ENCODE measurements around the gene TP53TG5. TPM values are rescaled to one million over a fixed set of nuclear protein-coding genes. Genes with fewer than 3 reads are reported as not detected.
"Not testable (repeated sequence)": the region's sequence is repeated elsewhere in the genome, so short reads cannot be mapped to it uniquely, and the experiment has no call there.

TP53TG5 gene
- total and polyA plus RNA-seq, 2 donors (not counting 1 experiment from before 2014, with no cell fraction given), result 0.14 TPM; not detected in 1

- Histone ChIP-seq H3K4me3 (replicated peaks in 1 of 4; ENCODE audit: control extremely low read depth in 1 of 4, insufficient read depth in 1 of 4, low read depth in 3 of 4, low read length in 4 of 4) (no peak overlapping the region), H2AFZ (ENCODE audit: low read length) (no peak overlapping the region), H4K20me1 (ENCODE audit: control insufficient read depth, extremely low read depth, insufficient read depth, low read length) (no peaks in the 10 kb centered on the region), H3K27ac (ENCODE audit: insufficient read depth, low read length) (peak overlapping the region; percentile 31), H3K4me1 (ENCODE audit: control insufficient read depth, extremely low read depth, insufficient read depth, low read length) (peaks cover 31% of the 10 kb centered on the region), H3K36me3 (ENCODE audit: control insufficient read depth, insufficient read depth, low read length) (no peaks in the 10 kb centered on the region), H3K27me3 (ENCODE audit: control insufficient read depth, insufficient read depth, low read length) (no peaks in the 10 kb centered on the region), H3K9ac (ENCODE audit: insufficient read depth, low read length) (no peak overlapping the region), H3K4me2 (ENCODE audit: extremely low read depth, insufficient read depth, low read length) (peak overlapping the region; percentile 82), H3K79me2 (ENCODE audit: control insufficient read depth, insufficient read depth, low read length) (no peaks in the 10 kb centered on the region), H3K9me3 (ENCODE audit: control insufficient read depth, insufficient read depth, low read depth, low read length) (no peaks in the 10 kb centered on the region)
- TF ChIP-seq EZH2 (IDR thresholded peaks at IDR 0.05; ENCODE audit: low read length, missing control alignments), result no peak
- TF ChIP-seq, protein P1, sequence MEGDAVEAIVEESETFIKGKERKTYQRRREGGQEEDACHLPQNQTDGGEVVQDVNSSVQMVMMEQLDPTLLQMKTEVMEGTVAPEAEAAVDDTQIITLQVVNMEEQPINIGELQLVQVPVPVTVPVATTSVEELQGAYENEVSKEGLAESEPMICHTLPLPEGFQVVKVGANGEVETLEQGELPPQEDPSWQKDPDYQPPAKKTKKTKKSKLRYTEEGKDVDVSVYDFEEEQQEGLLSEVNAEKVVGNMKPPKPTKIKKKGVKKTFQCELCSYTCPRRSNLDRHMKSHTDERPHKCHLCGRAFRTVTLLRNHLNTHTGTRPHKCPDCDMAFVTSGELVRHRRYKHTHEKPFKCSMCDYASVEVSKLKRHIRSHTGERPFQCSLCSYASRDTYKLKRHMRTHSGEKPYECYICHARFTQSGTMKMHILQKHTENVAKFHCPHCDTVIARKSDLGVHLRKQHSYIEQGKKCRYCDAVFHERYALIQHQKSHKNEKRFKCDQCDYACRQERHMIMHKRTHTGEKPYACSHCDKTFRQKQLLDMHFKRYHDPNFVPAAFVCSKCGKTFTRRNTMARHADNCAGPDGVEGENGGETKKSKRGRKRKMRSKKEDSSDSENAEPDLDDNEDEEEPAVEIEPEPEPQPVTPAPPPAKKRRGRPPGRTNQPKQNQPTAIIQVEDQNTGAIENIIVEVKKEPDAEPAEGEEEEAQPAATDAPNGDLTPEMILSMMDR (conservative IDR thresholded peaks at IDR 0.05 in 1 of 2, IDR thresholded peaks at IDR 0.05 in 1 of 2; ENCODE audit: low read depth in 1 of 2, low read length in 2 of 2), result no peak
- DNase-seq (ENCODE audit: low read depth in 2 of 2), result peak; percentile 39 to 95
Observed at GRCh38 chr20:45354423-45355208, 23.5 kb downstream of the TP53TG5 start.

GRCh38 chr20:45353746-45354145, 24.4 kb downstream of the TP53TG5 start:
- Histone ChIP-seq H3K27ac (ENCODE audit: insufficient read depth, low read length) (no peak overlapping the region), H2AFZ (ENCODE audit: low read length) (no peak overlapping the region), H3K9me3 (ENCODE audit: control insufficient read depth, insufficient read depth, low read depth, low read length) (no peaks in the 10 kb centered on the region), H4K20me1 (ENCODE audit: control insufficient read depth, extremely low read depth, insufficient read depth, low read length) (no peaks in the 10 kb centered on the region), H3K4me2 (ENCODE audit: extremely low read depth, insufficient read depth, low read length) (no peak overlapping the region), H3K4me1 (ENCODE audit: control insufficient read depth, extremely low read depth, insufficient read depth, low read length) (peaks cover 23% of the 10 kb centered on the region), H3K27me3 (ENCODE audit: control insufficient read depth, insufficient read depth, low read length) (no peaks in the 10 kb centered on the region), H3K4me3 (replicated peaks in 1 of 4; ENCODE audit: control extremely low read depth in 1 of 4, insufficient read depth in 1 of 4, low read depth in 3 of 4, low read length in 4 of 4) (no peak overlapping the region), H3K36me3 (ENCODE audit: control insufficient read depth, insufficient read depth, low read length) (no peaks in the 10 kb centered on the region), H3K9ac (ENCODE audit: insufficient read depth, low read length) (no peak overlapping the region), H3K79me2 (ENCODE audit: control insufficient read depth, insufficient read depth, low read length) (no peaks in the 10 kb centered on the region)
- TF ChIP-seq, protein P1 (conservative IDR thresholded peaks at IDR 0.05 in 1 of 2, IDR thresholded peaks at IDR 0.05 in 1 of 2; ENCODE audit: low read depth in 1 of 2, low read length in 2 of 2), result no peak
- TF ChIP-seq EZH2 (IDR thresholded peaks at IDR 0.05; ENCODE audit: low read length, missing control alignments), result no peak
- no peak for DNase-seq (ENCODE audit: low read depth in 2 of 2)

DNA sequence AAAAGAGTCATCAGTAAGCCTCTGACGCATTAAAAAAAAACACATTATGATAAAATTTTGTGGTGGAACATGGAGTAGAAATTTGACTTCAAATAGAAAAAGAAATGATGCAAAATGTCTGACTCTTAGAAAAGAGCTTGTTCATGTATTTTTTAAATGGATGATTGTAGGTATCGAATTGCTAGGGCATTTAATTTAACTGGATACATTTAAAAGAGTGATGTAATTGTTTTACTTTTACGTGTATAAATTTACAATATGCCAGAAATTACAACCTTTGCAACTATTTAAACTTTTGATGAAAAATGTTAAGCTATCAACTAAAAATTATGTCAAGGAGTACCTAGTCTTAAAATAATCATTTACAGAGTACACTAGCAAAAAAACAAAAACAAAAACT, 25.4 kb downstream of the TP53TG5 start:
- DNase-seq (ENCODE audit: low read depth in 2 of 2), result no peak
- Histone ChIP-seq H3K36me3 (ENCODE audit: control insufficient read depth, insufficient read depth, low read length) (no peaks in the 10 kb centered on the region), H3K9ac (ENCODE audit: insufficient read depth, low read length) (no peak overlapping the region), H3K27ac (ENCODE audit: insufficient read depth, low read length) (no peak overlapping the region), H3K9me3 (ENCODE audit: control insufficient read depth, insufficient read depth, low read depth, low read length) (no peaks in the 10 kb centered on the region), H3K27me3 (ENCODE audit: control insufficient read depth, insufficient read depth, low read length) (no peaks in the 10 kb centered on the region), H3K4me2 (ENCODE audit: extremely low read depth, insufficient read depth, low read length) (no peak overlapping the region), H3K4me3 (replicated peaks in 1 of 4; ENCODE audit: control extremely low read depth in 1 of 4, insufficient read depth in 1 of 4, low read depth in 3 of 4, low read length in 4 of 4) (no peak overlapping the region), H4K20me1 (ENCODE audit: control insufficient read depth, extremely low read depth, insufficient read depth, low read length) (no peaks in the 10 kb centered on the region), H3K4me1 (ENCODE audit: control insufficient read depth, extremely low read depth, insufficient read depth, low read length) (peaks cover 13% of the 10 kb centered on the region), H3K79me2 (ENCODE audit: control insufficient read depth, insufficient read depth, low read length) (peaks cover 5% of the 10 kb centered on the region), H2AFZ (ENCODE audit: low read length) (no peak overlapping the region)
- TF ChIP-seq, protein P1 (conservative IDR thresholded peaks at IDR 0.05 in 1 of 2, IDR thresholded peaks at IDR 0.05 in 1 of 2; ENCODE audit: low read depth in 1 of 2, low read length in 2 of 2), result no peak
- TF ChIP-seq EZH2 (IDR thresholded peaks at IDR 0.05; ENCODE audit: low read length, missing control alignments), result no peak

DNA sequence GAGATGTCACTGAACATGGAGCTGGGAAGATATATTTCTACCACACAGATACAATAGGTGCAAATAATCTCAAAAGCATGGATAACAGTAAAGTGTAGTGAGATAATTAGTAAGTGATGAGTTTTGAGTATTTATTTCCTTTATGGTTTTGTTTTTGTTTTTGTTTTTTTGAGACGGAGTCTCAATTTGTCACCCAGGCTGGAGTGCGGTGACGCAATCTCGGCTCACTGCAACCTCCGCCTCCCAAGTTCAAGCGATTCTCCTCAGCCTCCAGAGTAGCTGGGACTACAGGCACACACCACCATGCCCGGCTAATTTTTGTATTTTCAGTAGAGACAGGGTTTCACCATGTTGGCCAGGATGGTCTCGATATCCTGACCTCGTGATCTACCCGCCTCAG, 27.3 kb downstream of the TP53TG5 start:
- not testable (repeated sequence) for H2AFZ ChIP-seq (ENCODE audit: low read length); H3K27ac ChIP-seq (ENCODE audit: insufficient read depth, low read length); H3K4me2 ChIP-seq (ENCODE audit: extremely low read depth, insufficient read depth, low read length); H3K9ac ChIP-seq (ENCODE audit: insufficient read depth, low read length); H3K36me3 ChIP-seq (ENCODE audit: control insufficient read depth, insufficient read depth, low read length); H4K20me1 ChIP-seq (ENCODE audit: control insufficient read depth, extremely low read depth, insufficient read depth, low read length); H3K9me3 ChIP-seq (ENCODE audit: control insufficient read depth, insufficient read depth, low read depth, low read length); DNase-seq (ENCODE audit: low read depth in 2 of 2); H3K27me3 ChIP-seq (ENCODE audit: control insufficient read depth, insufficient read depth, low read length); H3K4me3 ChIP-seq (replicated peaks in 1 of 4; ENCODE audit: control extremely low read depth in 1 of 4, insufficient read depth in 1 of 4, low read depth in 3 of 4, low read length in 4 of 4)
- Histone ChIP-seq H3K79me2 (ENCODE audit: control insufficient read depth, insufficient read depth, low read length) (peaks cover 24% of the 10 kb centered on the region), H3K4me1 (ENCODE audit: control insufficient read depth, extremely low read depth, insufficient read depth, low read length) (peaks cover 10% of the 10 kb centered on the region)

All from fibroblast of lung (primary cell).